K562 (cell line): ENCODE data around the gene RUVBL2. TPM values are rescaled to one million over a fixed set of nuclear protein-coding genes. Genes with fewer than 3 reads are reported as not detected.
A peak's percentile ranks its signal among the peaks of the same experiment; 100 is the strongest.

Experiments
- BRD4 ChIP-seq: fragments of 200-600 bp; sonication (generic); IDR thresholded peaks from 2 replicates; pipeline ENCODE4 v1.6.1; 2017; ENCODE audit warnings: inconsistent platforms
- C11orf30 ChIP-seq: fragments of 450-650 bp; IDR thresholded peaks from 2 replicates; pipeline ENCODE4 v1.6.1; 2016; ENCODE audit warnings: low read depth, mild to moderate bottlenecking
- CAMTA2 ChIP-seq: fragments of 250-450 bp; sonication (Bioruptor Pico); conservative IDR thresholded peaks from 2 replicates; pipeline ENCODE4 v1.5.1; 2022
- CCAR2 ChIP-seq: fragments of 200-400 bp; formaldehyde crosslinking; IDR thresholded peaks from 2 replicates; pipeline ENCODE4 v1.6.1; 2017; ENCODE audit warnings: mild to moderate bottlenecking, low read depth, low read length
- CSDE1 ChIP-seq, 2 experiments: fragments of 450-650 bp; IDR thresholded peaks; 2 replicates each; pipeline ENCODE4 v1.6.1; 2016; ENCODE audit warnings: mild to moderate bottlenecking in 1 of 2
- EP300 ChIP-seq: IDR thresholded peaks from 2 replicates; pipeline ENCODE4 v1.6.1; 2012; ENCODE audit warnings: low read length, improper control_type of control experiment
- FOXK1 ChIP-seq: sonication (generic); formaldehyde crosslinking; IDR thresholded peaks from 2 replicates; pipeline ENCODE4 v1.8.0; 2022; ENCODE audit warnings: missing genetic modification reagents, mild to moderate bottlenecking, borderline replicate concordance
- KAT2B ChIP-seq: IDR thresholded peaks from one replicate; pipeline ENCODE4 v1.6.1; 2012; ENCODE audit warnings: low read depth, mild to moderate bottlenecking, control low read depth, inconsistent platforms, low read length, moderate library complexity
- KHSRP ChIP-seq: fragments of 450-650 bp; IDR thresholded peaks from 2 replicates; pipeline ENCODE4 v1.6.1; 2017
- MAFF ChIP-seq: IDR thresholded peaks from 2 replicates; pipeline ENCODE4 v1.6.1; 2012; ENCODE audit warnings: low read length, improper control_type of control experiment
- MCM7 ChIP-seq, 2 experiments: fragments of 450-650 bp; IDR thresholded peaks; 2 replicates each; pipeline ENCODE4 v1.6.1; 2016 to 2018
- MTF1 ChIP-seq: fragments of 250-450 bp; sonication (Bioruptor Pico); IDR thresholded peaks from 2 replicates; pipeline ENCODE4 v1.9.0; 2021; ENCODE audit warnings: moderate library complexity, mild to moderate bottlenecking, inconsistent platforms, borderline replicate concordance
- NBN ChIP-seq: fragments of 450-650 bp; IDR thresholded peaks from 2 replicates; pipeline ENCODE4 v1.6.1; 2016; ENCODE audit warnings: low read depth, mild to moderate bottlenecking
- NCOR1 ChIP-seq: fragments of 450-650 bp; IDR thresholded peaks from 2 replicates; pipeline ENCODE4 v1.6.1; 2016; ENCODE audit warnings: mild to moderate bottlenecking, moderate library complexity
- NELFE ChIP-seq: IDR thresholded peaks from 2 replicates; pipeline ENCODE4 v1.6.1; 2011; ENCODE audit warnings: mild to moderate bottlenecking; ENCODE audit not compliant: insufficient read depth, insufficient read length
- NFXL1 ChIP-seq: fragments of 450-650 bp; formaldehyde crosslinking; IDR thresholded peaks from 2 replicates; pipeline ENCODE4 v1.4.0; 2021; ENCODE audit warnings: mild to moderate bottlenecking
- PTBP1 ChIP-seq: fragments of 200-400 bp; formaldehyde crosslinking; IDR thresholded peaks from 2 replicates; pipeline ENCODE4 v1.6.1; 2017; ENCODE audit warnings: low read depth, low read length
- RBM14 ChIP-seq: fragments of 200-400 bp; formaldehyde crosslinking; IDR thresholded peaks from 2 replicates; pipeline ENCODE4 v1.6.1; 2018; ENCODE audit warnings: low read depth, mild to moderate bottlenecking, low read length, moderate library complexity, borderline replicate concordance; ENCODE audit not compliant: insufficient read depth
- RNF2 ChIP-seq: sonication (generic); IDR thresholded peaks from 2 replicates; pipeline ENCODE4 v1.6.1; 2016
- SNRNP70 ChIP-seq: fragments of 200-400 bp; formaldehyde crosslinking; optimal IDR thresholded peaks from 2 replicates; pipeline ENCODE3; 2017; ENCODE audit warnings: low read depth, low read length
- TAL1 ChIP-seq: fragments of 450-650 bp; IDR thresholded peaks from 2 replicates; pipeline ENCODE4 v1.6.1; 2016; ENCODE audit warnings: mild to moderate bottlenecking
- TEAD4 ChIP-seq, 2 experiments: sonication (generic) in 1 of 2; formaldehyde crosslinking in 1 of 2; IDR thresholded peaks; 2 replicates each; pipeline versions ENCODE4 v1.6.1 to v1.8.0; 2012 to 2022; ENCODE audit warnings: borderline replicate concordance in 1 of 2, inconsistent platforms in 1 of 2, low read length in 1 of 2, mild to moderate bottlenecking in 1 of 2, missing genetic modification reagents in 1 of 2
- ZFP1 ChIP-seq: fragments of 450-650 bp; formaldehyde crosslinking; IDR thresholded peaks from 2 replicates; pipeline ENCODE4 v1.4.0; 2020; ENCODE audit warnings: mild to moderate bottlenecking, mixed read lengths
- ZNF121 ChIP-seq: sonication (generic); formaldehyde crosslinking; conservative IDR thresholded peaks from 2 replicates; pipeline ENCODE4 v1.8.0; 2022; ENCODE audit warnings: missing genetic modification reagents
- ZNF253 ChIP-seq: fragments of 250-450 bp; sonication (Bioruptor Pico); conservative IDR thresholded peaks from 2 replicates; pipeline ENCODE4 v1.6.1; 2021; ENCODE audit warnings: mild to moderate bottlenecking
- ZNF511 ChIP-seq: sonication (generic); formaldehyde crosslinking; IDR thresholded peaks from 2 replicates; pipeline ENCODE4 v1.8.0; 2022; ENCODE audit warnings: mild to moderate bottlenecking, missing genetic modification reagents
- ZNF512 ChIP-seq: IDR thresholded peaks from 2 replicates; pipeline ENCODE4 v1.6.1; 2016; ENCODE audit warnings: missing genetic modification characterization, missing compliant biosample characterization
- ZNF583 ChIP-seq: fragments of 250-450 bp; sonication (Bioruptor Pico); IDR thresholded peaks from 2 replicates; pipeline ENCODE4 v1.4.0; 2020
- ZNF699 ChIP-seq: fragments of 250-450 bp; sonication (Bioruptor Pico); IDR thresholded peaks from 2 replicates; pipeline ENCODE4 v1.8.0; 2021; ENCODE audit warnings: mild to moderate bottlenecking, moderate library complexity; ENCODE audit not compliant: insufficient replicate concordance
- ZNF707 ChIP-seq: fragments of 250-450 bp; sonication (Bioruptor Pico); conservative IDR thresholded peaks from 2 replicates; pipeline ENCODE4 v1.8.0; 2022; ENCODE audit warnings: inconsistent platforms, mild to moderate bottlenecking, moderate library complexity
- ZNF76 ChIP-seq: fragments of 250-450 bp; sonication (Bioruptor Pico); IDR thresholded peaks from 2 replicates; pipeline ENCODE4 v1.4.0; 2020; ENCODE audit warnings: mild to moderate bottlenecking, moderate library complexity, borderline replicate concordance
- ZNF778 ChIP-seq: fragments of 450-650 bp; formaldehyde crosslinking; IDR thresholded peaks from 2 replicates; pipeline ENCODE4 v1.4.0; 2020; ENCODE audit warnings: mild to moderate bottlenecking, moderate library complexity
- polyA plus RNA-seq, 8 experiments: library from polyadenylated mRNA; depleted of rRNA in 4 of 8; stranded (reverse) in 5 of 8; unstranded in 3 of 8; fragments of >200 nt; fragmentation: Nextera tagmentation in 2 of 8; fragmentation: Illumina TruSeq in 1 of 8; extraction: Ambion mirVana in 2 of 8; extraction: Trizol in 1 of 8; gene quantifications; 2 replicates each; pipeline versions ENCODE4 v1.2.1 to v1.2.3, GENCODE V29; 2011 to 2014; ENCODE audit warnings: inconsistent platforms in 1 of 8, missing spikeins in 1 of 8
- total RNA-seq, 7 experiments: library from RNA; depleted of rRNA in 6 of 7; stranded (reverse); fragments of >200 nt in 6 of 7; fragmentation: Illumina TruSeq in 2 of 7; extraction: Trizol in 2 of 7; gene quantifications; 2 replicates each; pipeline versions ENCODE4 v1.2.1 to v1.2.3, GENCODE V29; 2011 to 2021; ENCODE audit warnings: low replicate concordance in 1 of 7

Gene RUVBL2
- total and polyA plus RNA-seq, 9 of the 15 experiments (the other 6 are each of a cell fraction or from before 2014, with no cell fraction given) = 71.4 to 453 (median 237) TPM

GRCh38 chr19:48965040-48965805 is 28.5 kb upstream of the RUVBL2 start, which contains the start of gene FTL (continued):
- TF ChIP-seq ZNF707 (CRISPR knock-in tag) (no peak), ZFP1 (no peak), RBM14 (no peak), TAL1 (no peak), EP300 (peak; percentile 36; the same call in 1 of the 2 replicates), PTBP1 (peak; percentile 57; the same call in 1 of the 2 replicates), ZNF121 (CRISPR knock-in tag) (no peak), RNF2 (peak; percentile 70), CCAR2 (no peak), NCOR1 (peak; percentile 84), TEAD4 (IDR thresholded peaks at IDR 0.05; ENCODE audit: low read length) (peak; percentile 70), TEAD4 (CRISPR knock-in tag; IDR thresholded peaks at IDR 0.05; ENCODE audit: borderline replicate concordance) (no peak), ZNF778 (no peak), ZNF512 (tag) (no peak), ZNF583 (no peak), NELFE (no peak), KAT2B (no peak), FOXK1 (CRISPR knock-in tag) (no peak), ZNF76 (CRISPR knock-in tag) (no peak), ZNF699 (no peak), C11orf30 (no peak), BRD4 (no peak; the same call in 1 of the 2 replicates), CAMTA2 (no peak), MTF1 (CRISPR knock-in tag) (no peak), MCM7 (IDR thresholded peaks at IDR 0.05) (no peak), KHSRP (no peak), SNRNP70 (no peak), NBN (peak; percentile 68; the same call in 1 of the 2 replicates), MAFF (no peak), CSDE1 (IDR thresholded peaks at IDR 0.05) (peak in 1 of 2 experiments; percentile 76; a peak in 2 of 4 replicates), ZNF511 (CRISPR knock-in tag) (0 out of 2 replicates have a peak, but pooled peaks have one; percentile 4), ZNF253 (CRISPR knock-in tag) (no peak), NFXL1 (CRISPR knock-in tag) (no peak)
